HCT116 (cell line): ENCODE data around the gene STK38L. TPM values are rescaled to one million over a fixed set of nuclear protein-coding genes. Genes with fewer than 3 reads are reported as not detected.

Experiments
- ATAC-seq: fragments of 200-7000 bp; cut with Tn5 transposase; 2 replicates; pipeline ENCODE4 v1.9.1; 2020; ENCODE audit warnings: mild to moderate bottlenecking, moderate library complexity
- BruUV-seq: library from RNA; stranded (reverse); fragments of 400-500 nt; replicated peaks from 2 replicates; lab custom pipeline; 2021; lab: Mats Ljungman, UMichigan
- CTCF ChIA-PET: fragments of 300-600 bp; sonication (Branson Sonifier 250); formaldehyde crosslinking; loops from one replicate; lab custom pipeline; 2021; ENCODE audit warnings: antibody characterized with exemption; lab: Charles Lee
- POLR2A ChIA-PET: fragments of 300-600, 350-600 bp; sonication (Branson Sonifier 250); formaldehyde crosslinking; loops from one replicate; lab custom pipeline; 2021; ENCODE audit warnings: antibody characterized with exemption; lab: Charles Lee
- RAD21 ChIA-PET, 2 experiments: fragments of 300-600 bp; sonication (Branson Sonifier 250); formaldehyde crosslinking; loops; one replicate each; lab custom pipeline; 2023; ENCODE audit warnings: low total read pairs in 2 of 2; ENCODE audit not compliant: uncharacterized antibody in 2 of 2, unreplicated experiment in 2 of 2, low non-redundant PET in 1 of 2; lab: Charles Lee
- DNase-seq: peaks from one replicate; pipeline ENCODE4 v3.0.0-alpha.2; 2010; ENCODE audit warnings: low read depth, low spot score
- H2AFZ ChIP-seq: fragments of 200-600 bp; shearing (Covaris generic), sonication (generic); 2 replicates; pipeline ENCODE4 v1.6.1; 2017; ENCODE audit warnings: low read depth, mixed run types, mixed read lengths, antibody characterized with exemption, low read length; ENCODE audit not compliant: poor library complexity, severe bottlenecking
- H3K27ac ChIP-seq: 2 replicates; pipeline ENCODE4 v1.5.1; 2012; ENCODE audit warnings: low read depth, low read length
- H3K27me3 ChIP-seq: fragments of 200-600 bp; sonication (generic); 2 replicates; pipeline ENCODE4 v1.6.1; 2016; ENCODE audit warnings: mixed run types, low read length, mixed read lengths; ENCODE audit not compliant: insufficient read depth
- H3K36me3 ChIP-seq, 2 experiments: fragments of 200-500 bp in 1 of 2; fragments of 200-600 bp in 1 of 2; sonication (Bioruptor generic) in 1 of 2; sonication (generic) in 1 of 2; 2 replicates each; pipeline versions ENCODE4 v1.5.1 to v1.6.1; 2014 to 2016; ENCODE audit warnings: low read length in 2 of 2, inconsistent platforms in 1 of 2, mixed read lengths in 1 of 2, mixed run types in 1 of 2; ENCODE audit not compliant: insufficient read depth in 2 of 2, control insufficient read depth in 1 of 2
- H3K4me1 ChIP-seq, 2 experiments: fragments of 200-600 bp in 1 of 2; sonication (generic) in 1 of 2; 2 replicates each; pipeline versions ENCODE4 v1.5.1 to v1.6.1; 2012 to 2017; ENCODE audit warnings: low read length in 2 of 2, inconsistent platforms in 1 of 2, mild to moderate bottlenecking in 1 of 2, mixed read lengths in 1 of 2, mixed run types in 1 of 2, moderate library complexity in 1 of 2; ENCODE audit not compliant: insufficient read depth in 2 of 2, control insufficient read depth in 1 of 2
- H3K4me2 ChIP-seq: fragments of 200-600 bp; sonication (generic); 2 replicates; pipeline ENCODE4 v1.6.1; 2017; ENCODE audit warnings: mixed run types, low read length, mixed read lengths
- H3K4me3 ChIP-seq, 2 experiments: fragments of 200-600 bp in 1 of 2; sonication (generic) in 1 of 2; replicated peaks in 1 of 2; 2 replicates each; pipeline ENCODE4 v1.5.1; 2011 to 2016; ENCODE audit warnings: low read length in 2 of 2, control low read depth in 1 of 2, low read depth in 1 of 2, mild to moderate bottlenecking in 1 of 2, mixed read lengths in 1 of 2, mixed run types in 1 of 2
- H3K79me2 ChIP-seq: fragments of 200-600 bp; sonication (generic); 2 replicates; pipeline ENCODE4 v1.6.1; 2017; ENCODE audit warnings: mild to moderate bottlenecking, mixed run types, low read length, moderate library complexity, mixed read lengths; ENCODE audit not compliant: insufficient read depth
- H3K9ac ChIP-seq: fragments of 200-600 bp; sonication (generic); 2 replicates; pipeline ENCODE4 v1.6.1; 2016; ENCODE audit warnings: low read length, mixed read lengths
- H3K9me2 ChIP-seq: fragments of 200-600 bp; sonication (generic), shearing (Covaris generic); 2 replicates; pipeline ENCODE4 v1.6.1; 2017; ENCODE audit warnings: mixed run types, mild to moderate bottlenecking, moderate library complexity; ENCODE audit not compliant: insufficient read depth
- H3K9me3 ChIP-seq, 2 experiments: fragments of 200-500 bp in 1 of 2; fragments of 200-600 bp in 1 of 2; sonication (Bioruptor generic) in 1 of 2; sonication (generic) in 1 of 2; 2 replicates each; pipeline ENCODE4 v1.6.1; 2014 to 2017; ENCODE audit warnings: low read length in 2 of 2, mixed read lengths in 2 of 2, inconsistent platforms in 1 of 2, low read depth in 1 of 2, mild to moderate bottlenecking in 1 of 2, mixed run types in 1 of 2, moderate library complexity in 1 of 2; ENCODE audit not compliant: control insufficient read depth in 1 of 2, insufficient read depth in 1 of 2
- H4K20me1 ChIP-seq: fragments of 200-600 bp; sonication (generic), shearing (Covaris generic); 2 replicates; pipeline ENCODE4 v1.6.1; 2017; ENCODE audit warnings: mixed run types, mild to moderate bottlenecking, moderate library complexity; ENCODE audit not compliant: insufficient read depth
- CBX3 ChIP-seq: IDR thresholded peaks from 2 replicates; pipeline ENCODE4 v1.6.1; 2012; ENCODE audit warnings: low read depth
- CEBPB ChIP-seq: IDR thresholded peaks from 2 replicates; pipeline ENCODE4 v1.6.1; 2012; ENCODE audit warnings: low read depth
- CTCF ChIP-seq, 3 experiments: fragments of 200-600 bp in 1 of 3; sonication (generic) in 1 of 3; IDR thresholded peaks in 2 of 3; conservative IDR thresholded peaks in 1 of 3; 2 replicates each; pipeline ENCODE4 v1.5.1; 2012 to 2017; ENCODE audit warnings: low read depth in 2 of 3, low read length in 2 of 3, antibody characterized with exemption in 1 of 3, borderline replicate concordance in 1 of 3, control low read depth in 1 of 3, mild to moderate bottlenecking in 1 of 3, mixed read lengths in 1 of 3, mixed run types in 1 of 3, moderate library complexity in 1 of 3; ENCODE audit not compliant: insufficient read depth in 1 of 3
- ELF1 ChIP-seq: IDR thresholded peaks from 2 replicates; pipeline ENCODE4 v1.6.1; 2012; ENCODE audit warnings: low read depth, borderline replicate concordance
- EZH2 ChIP-seq: fragments of 200-600 bp; sonication (generic); IDR thresholded peaks from 2 replicates; pipeline ENCODE4 v1.6.1; 2017; ENCODE audit warnings: antibody characterized with exemption, mixed run types
- EZH2phosphoT487 ChIP-seq: fragments of 200-600 bp; IDR thresholded peaks from 2 replicates; pipeline ENCODE4 v1.6.1; 2018; ENCODE audit warnings: antibody characterized with exemption, borderline replicate concordance
- FOSL1 ChIP-seq: IDR thresholded peaks from 2 replicates; pipeline ENCODE4 v1.6.1; 2012; ENCODE audit warnings: low read depth
- POLR2A ChIP-seq: IDR thresholded peaks from 2 replicates; pipeline ENCODE4 v1.7.0; 2011; ENCODE audit warnings: borderline replicate concordance; ENCODE audit not compliant: insufficient read depth, insufficient read length; ENCODE audit errors: extremely low read depth
- SIN3A ChIP-seq: IDR thresholded peaks from 2 replicates; pipeline ENCODE4 v1.6.1; 2012; ENCODE audit warnings: low read depth
- SP1 ChIP-seq: IDR thresholded peaks from 2 replicates; pipeline ENCODE4 v1.6.1; 2012; ENCODE audit warnings: low read depth
- SRF ChIP-seq: IDR thresholded peaks from 2 replicates; pipeline ENCODE4 v1.6.1; 2012; ENCODE audit warnings: low read depth
- YY1 ChIP-seq: IDR thresholded peaks from 2 replicates; pipeline ENCODE4 v1.6.1; 2011; ENCODE audit warnings: low read length, low read depth, moderate library complexity, mild to moderate bottlenecking; ENCODE audit not compliant: insufficient replicate concordance; ENCODE audit errors: extremely low read depth
- ZBTB33 ChIP-seq: IDR thresholded peaks from 2 replicates; pipeline ENCODE4 v1.6.1; 2011; ENCODE audit warnings: mild to moderate bottlenecking, low read length, moderate library complexity; ENCODE audit not compliant: insufficient replicate concordance; ENCODE audit errors: extremely low read depth
- ZFX ChIP-seq: fragments of 450-650 bp; IDR thresholded peaks from 2 replicates; pipeline ENCODE4 v1.6.1; 2017
- ZNF274 ChIP-seq: fragments of 200-500 bp; sonication (Bioruptor generic); IDR thresholded peaks from 2 replicates; pipeline ENCODE4 v1.6.1; 2014; ENCODE audit warnings: mild to moderate bottlenecking, low read depth, low read length, inconsistent platforms
- intact Hi-C: fragments of 100-400 bp; cut with micrococcal nuclease; formaldehyde crosslinking; loops from 2 replicates; pipeline ENCODE4 v1.10.0; 2022
- total RNA-seq: library from RNA; stranded (reverse); gene quantifications from one replicate; pipeline ENCODE4 v1.2.1, GENCODE V29; 2021; ENCODE audit not compliant: unreplicated experiment
- TF ChIP-seq, protein P1 (sequence below): IDR thresholded peaks from 2 replicates; pipeline ENCODE4 v1.6.1; 2012

The STK38L gene
- total RNA-seq, 1 experiment from 2014 or later, result 23.9 TPM

- no peaks in the 10 kb centered on the region for H4K20me1 ChIP-seq
- no peak for ATAC-seq
- BruUV-seq, result no TSS peak
- H3K4me3 ChIP-seq, result no peak overlapping the region
- TF ChIP-seq EZH2, result no peak
- no peak for TF ChIP-seq SRF
- no peak for TF ChIP-seq ELF1
- TF ChIP-seq CEBPB, result no peak
- no peak for TF ChIP-seq SIN3A
- no peak for TF ChIP-seq POLR2A
- TF ChIP-seq ZFX, result no peak
- no peak for TF ChIP-seq EZH2phosphoT487
- TF ChIP-seq ZBTB33, result no peak
- TF ChIP-seq FOSL1, result no peak
- TF ChIP-seq CBX3, result no peak
- no peak for TF ChIP-seq ZNF274
- TF ChIP-seq CTCF (IDR thresholded peaks at IDR 0.05 in 2 of 3, conservative IDR thresholded peaks at IDR 0.05 in 1 of 3; ENCODE audit: borderline replicate concordance in 1 of 3, insufficient read depth in 1 of 3, low read depth in 2 of 3, low read length in 2 of 3), result no peak
- TF ChIP-seq, protein P1, sequence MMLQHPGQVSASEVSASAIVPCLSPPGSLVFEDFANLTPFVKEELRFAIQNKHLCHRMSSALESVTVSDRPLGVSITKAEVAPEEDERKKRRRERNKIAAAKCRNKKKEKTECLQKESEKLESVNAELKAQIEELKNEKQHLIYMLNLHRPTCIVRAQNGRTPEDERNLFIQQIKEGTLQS, result no peak
- TF ChIP-seq SP1, result no peak
- no peak for TF ChIP-seq YY1
- TF ChIP-seq, all 23 proteins: peak for 0
- H3K9me2 ChIP-seq, result no peaks in the 10 kb centered on the region
- no peak overlapping the region for H3K27ac ChIP-seq
- no peak overlapping the region for H3K9ac ChIP-seq
- ChIA-PET POLR2A (no interaction called here), RAD21 (no interaction called here), CTCF (no interaction called here)
- H3K9me3 ChIP-seq, result no peaks in the 10 kb centered on the region
- H3K79me2 ChIP-seq, result peaks cover 10% of the 10 kb centered on the region
- no peaks in the 10 kb centered on the region for H3K36me3 ChIP-seq
- no peak for DNase-seq
- intact Hi-C loops, result no loop called here
- H2AFZ ChIP-seq, result no peak overlapping the region
- no peaks in the 10 kb centered on the region for H3K27me3 ChIP-seq
- no peaks in the 10 kb centered on the region for H3K4me1 ChIP-seq
- H3K4me2 ChIP-seq, result no peak overlapping the region
Observed at GRCh38 chr12:27252934-27253333, 8.8 kb downstream of the STK38L start.
